NCI-H526 treated with DMSO at 0.1 percent for 48 hours (cell line): Measurements from ENCODE around the gene UBE2D2.

ENCODE experiments used
- DNase-seq: peaks from one replicate; lab custom pipeline; 2025; lab: John Stamatoyannopoulos, UW

UBE2D2 gene

GRCh38 chr5:139676951-139677735 lies 116.0 kb downstream of the UBE2D2 start:
- DNase-seq: no peak
